H1 (cell line): Measurements from ENCODE around the gene CDH15. TPM values are rescaled to one million over a fixed set of nuclear protein-coding genes. Genes with fewer than 3 reads are reported as not detected.

Experiments used
- CTCF ChIA-PET: fragments of 300-600 bp; sonication (Branson Sonifier 250); formaldehyde crosslinking; loops from one replicate; lab custom pipeline; 2021; ENCODE audit not compliant: partially characterized antibody; lab: Charles Lee
- POLR2A ChIA-PET: fragments of 300-600 bp; sonication (Branson Sonifier 250); formaldehyde crosslinking; loops from one replicate; lab custom pipeline; 2021; ENCODE audit warnings: inconsistent platforms; ENCODE audit not compliant: partially characterized antibody; lab: Charles Lee
- DNase-seq, 2 experiments: peaks; one replicate each; pipeline versions ENCODE4 v3.0.0 to v3.0.0-alpha.2; 2010 to 2022; ENCODE audit warnings: low spot score in 2 of 2, low read depth in 1 of 2, mixed read lengths in 1 of 2
- FAIRE-seq: peaks from 2 replicates; lab custom pipeline; 2011; peaks lifted over from hg19 to GRCh38; lab: Jason Lieb, UNC
- H2AFZ ChIP-seq: 2 replicates; pipeline ENCODE4 v1.8.1; 2012; ENCODE audit warnings: low read length, inconsistent platforms
- H2AK5ac ChIP-seq: 2 replicates; pipeline ENCODE4 v1.6.1; 2013; ENCODE audit warnings: low read depth, low read length
- H2BK120ac ChIP-seq: replicated peaks from 2 replicates; pipeline ENCODE3; 2013; ENCODE audit warnings: low read depth, low read length, inconsistent platforms
- H2BK12ac ChIP-seq: 2 replicates; pipeline ENCODE4 v1.6.1; 2013; ENCODE audit warnings: low read depth, low read length
- H2BK15ac ChIP-seq: 2 replicates; pipeline ENCODE4 v1.6.1; 2013; ENCODE audit warnings: low read length
- H2BK20ac ChIP-seq: 2 replicates; pipeline ENCODE4 v1.6.1; 2013; ENCODE audit warnings: low read length
- H2BK5ac ChIP-seq: 2 replicates; pipeline ENCODE4 v1.6.1; 2013; ENCODE audit warnings: low read depth, low read length
- H3K14ac ChIP-seq: 2 replicates; pipeline ENCODE4 v1.6.1; 2013; ENCODE audit warnings: inconsistent platforms; ENCODE audit not compliant: insufficient read length
- H3K18ac ChIP-seq: 2 replicates; pipeline ENCODE4 v1.6.1; 2013; ENCODE audit warnings: low read length; ENCODE audit errors: extremely low read depth
- H3K23ac ChIP-seq: 2 replicates; pipeline ENCODE4 v1.6.1; 2013; ENCODE audit warnings: inconsistent platforms; ENCODE audit not compliant: insufficient read length
- H3K23me2 ChIP-seq: 2 replicates; pipeline ENCODE4 v1.6.1; 2013; ENCODE audit warnings: low read depth, low read length
- H3K27ac ChIP-seq: 2 replicates; pipeline ENCODE4 v1.6.1; 2011; ENCODE audit warnings: low read depth, low read length, inconsistent platforms
- H3K27me3 ChIP-seq, 4 experiments: replicated peaks in 1 of 4; 1 replicate in 1 of 4; 2 replicates in 3 of 4; pipeline versions ENCODE4 v1.6.1 to v1.8.1; 2011 to 2013; ENCODE audit warnings: low read length in 3 of 4, mild to moderate bottlenecking in 3 of 4, inconsistent platforms in 2 of 4, mixed read lengths in 2 of 4, moderate library complexity in 1 of 4; ENCODE audit not compliant: control insufficient read depth in 3 of 4, insufficient read depth in 3 of 4; ENCODE audit errors: extremely low read depth in 1 of 4
- H3K36me3 ChIP-seq, 4 experiments: 2 replicates each; pipeline versions ENCODE4 v1.6.1 to v1.8.1; 2011 to 2013; ENCODE audit warnings: mild to moderate bottlenecking in 4 of 4, low read length in 3 of 4, moderate library complexity in 2 of 4, control low read depth in 1 of 4, inconsistent platforms in 1 of 4; ENCODE audit not compliant: insufficient read depth in 4 of 4, control insufficient read depth in 2 of 4
- H3K4ac ChIP-seq: replicated peaks from 2 replicates; pipeline ENCODE3; 2013; ENCODE audit warnings: low read length, low read depth, mixed read lengths, inconsistent platforms; ENCODE audit not compliant: insufficient read length
- H3K4me1 ChIP-seq, 4 experiments: replicated peaks in 1 of 4; 1 replicate in 1 of 4; 2 replicates in 3 of 4; pipeline versions ENCODE4 v1.6.1 to v1.8.1; 2011 to 2013; ENCODE audit warnings: low read length in 3 of 4, inconsistent platforms in 2 of 4, mixed read lengths in 1 of 4; ENCODE audit not compliant: insufficient read depth in 4 of 4, control insufficient read depth in 3 of 4
- H3K4me2 ChIP-seq, 2 experiments: 2 replicates each; pipeline versions ENCODE4 v1.6.1 to v1.8.1; 2011 to 2013; ENCODE audit warnings: low read depth in 2 of 2, low read length in 2 of 2, control low read depth in 1 of 2, inconsistent platforms in 1 of 2, mild to moderate bottlenecking in 1 of 2; ENCODE audit not compliant: insufficient read depth in 1 of 2
- H3K4me3 ChIP-seq, 4 experiments: fragments of 200-600, 300-600 bp in 1 of 4; sonication (generic), shearing (Covaris generic), sonication (Bioruptor Twin) in 1 of 4; 2 replicates each; pipeline versions ENCODE4 v1.5.1 to v1.8.1; 2011 to 2016; ENCODE audit warnings: low read length in 4 of 4, low read depth in 3 of 4, control low read depth in 2 of 4, inconsistent platforms in 2 of 4, mild to moderate bottlenecking in 2 of 4, mixed read lengths in 1 of 4, moderate library complexity in 1 of 4; ENCODE audit not compliant: insufficient read depth in 2 of 4; ENCODE audit errors: extremely low read depth in 1 of 4
- H3K56ac ChIP-seq: replicated peaks from 2 replicates; pipeline ENCODE3; 2013; ENCODE audit warnings: low read depth, mild to moderate bottlenecking, mixed read lengths, low read length, inconsistent platforms; ENCODE audit not compliant: insufficient read length
- H3K79me1 ChIP-seq: 2 replicates; pipeline ENCODE4 v1.6.1; 2013; ENCODE audit warnings: low read depth, low read length, control low read depth
- H3K79me2 ChIP-seq, 2 experiments: 2 replicates each; pipeline versions ENCODE4 v1.6.1 to v1.8.1; 2012 to 2013; ENCODE audit warnings: low read length in 2 of 2, mild to moderate bottlenecking in 2 of 2, inconsistent platforms in 1 of 2; ENCODE audit not compliant: insufficient read depth in 2 of 2, control insufficient read depth in 1 of 2
- H3K9ac ChIP-seq, 4 experiments: replicated peaks in 1 of 4; 1 replicate in 1 of 4; 2 replicates in 3 of 4; pipeline versions ENCODE4 v1.6.1 to v1.8.1; 2011 to 2013; ENCODE audit warnings: low read depth in 3 of 4, low read length in 3 of 4, control low read depth in 2 of 4, mild to moderate bottlenecking in 2 of 4, moderate library complexity in 2 of 4, inconsistent platforms in 1 of 4; ENCODE audit errors: extremely low read depth in 1 of 4
- H3K9me3 ChIP-seq, 2 experiments: 2 replicates each; pipeline versions ENCODE4 v1.6.1 to v1.8.1; 2012 to 2013; ENCODE audit warnings: mild to moderate bottlenecking in 2 of 2, moderate library complexity in 2 of 2, control low read depth in 1 of 2, inconsistent platforms in 1 of 2, low read depth in 1 of 2, low read length in 1 of 2, mixed read lengths in 1 of 2; ENCODE audit not compliant: insufficient read depth in 2 of 2
- H4K20me1 ChIP-seq, 2 experiments: replicated peaks in 1 of 2; 2 replicates each; pipeline versions ENCODE3 to v1.8.1; 2011 to 2013; ENCODE audit warnings: inconsistent platforms in 2 of 2, low read length in 2 of 2, mild to moderate bottlenecking in 1 of 2; ENCODE audit not compliant: insufficient read depth in 2 of 2, control insufficient read depth in 1 of 2
- H4K5ac ChIP-seq: 2 replicates; pipeline ENCODE4 v1.6.1; 2013; ENCODE audit warnings: low read length, low read depth, mixed read lengths, inconsistent platforms; ENCODE audit not compliant: insufficient read length
- H4K8ac ChIP-seq: 2 replicates; pipeline ENCODE4 v1.8.0; 2013; ENCODE audit warnings: mild to moderate bottlenecking, moderate library complexity, low read length, inconsistent platforms; ENCODE audit not compliant: insufficient read depth; ENCODE audit errors: extremely low read depth
- H4K91ac ChIP-seq: replicated peaks from 2 replicates; pipeline ENCODE3; 2013; ENCODE audit warnings: low read length, mixed read lengths, inconsistent platforms; ENCODE audit not compliant: insufficient read length
- BCL11A ChIP-seq, 2 experiments: IDR thresholded peaks; one replicate each; pipeline ENCODE4 v1.6.1; 2011; ENCODE audit warnings: low read depth in 2 of 2, low read length in 2 of 2, mild to moderate bottlenecking in 2 of 2
- HDAC6 ChIP-seq: IDR thresholded peaks from one replicate; pipeline ENCODE4 v1.7.1; 2012; ENCODE audit warnings: low read depth, mild to moderate bottlenecking, inconsistent platforms, low read length, moderate library complexity
- JUN ChIP-seq: IDR thresholded peaks from 2 replicates; pipeline ENCODE4 v1.6.1; 2011; ENCODE audit warnings: low read depth, mild to moderate bottlenecking, improper control_type of control experiment, low read length
- NANOG ChIP-seq: IDR thresholded peaks from 2 replicates; pipeline ENCODE4 v1.6.1; 2011; ENCODE audit warnings: low read length, low read depth, mild to moderate bottlenecking, inconsistent platforms; ENCODE audit not compliant: insufficient read depth, poor library complexity, severe bottlenecking
- NRF1 ChIP-seq: IDR thresholded peaks from 2 replicates; pipeline ENCODE4 v1.6.1; 2011; ENCODE audit warnings: mild to moderate bottlenecking, low read depth, low read length, improper control_type of control experiment
- RFX5 ChIP-seq: IDR thresholded peaks from 2 replicates; pipeline ENCODE4 v1.6.1; 2011; ENCODE audit warnings: low read depth, low read length, improper control_type of control experiment, borderline replicate concordance
- SIRT6 ChIP-seq: IDR thresholded peaks from one replicate; pipeline ENCODE4 v1.7.1; 2012; ENCODE audit warnings: low read length, inconsistent platforms
- TEAD4 ChIP-seq: IDR thresholded peaks from 2 replicates; pipeline ENCODE4 v1.6.1; 2012; ENCODE audit warnings: low read depth, low read length, inconsistent platforms, mixed read lengths
- WGBS, 2 experiments: shearing (Covaris generic) in 1 of 2; methylation state at CpG; one replicate each; pipeline versions ENCODE4 v1.1.6 to v1.1.7; 2013 to 2015; ENCODE audit warnings: low lambda C conversion rate in 2 of 2, mixed read lengths in 2 of 2, inconsistent platforms in 1 of 2, low coverage in 1 of 2, missing lambda C conversion rate in 1 of 2; ENCODE audit not compliant: insufficient replicate concordance in 2 of 2, insufficient coverage in 1 of 2, insufficient read length in 1 of 2; ENCODE audit errors: extremely low coverage in 1 of 2, missing lambda C conversion rate in 1 of 2; 5-methylcytosine and 5-hydroxymethylcytosine counted together
- polyA plus RNA-seq, 7 experiments: library from polyadenylated mRNA; depleted of rRNA in 3 of 7; stranded (reverse) in 5 of 7; unstranded in 2 of 7; fragments of >200 nt in 5 of 7; fragments of 200-250 nt in 2 of 7; gene quantifications; 1 replicate in 5 of 7; 2 replicates in 1 of 7; 4 replicates in 1 of 7; pipeline versions ENCODE4 v1.2.1 to v1.2.3, GENCODE V29; 2011 to 2013; ENCODE audit warnings: missing spikeins in 2 of 7, mixed read lengths in 2 of 7
- total RNA-seq: library from RNA; stranded (reverse); fragmentation: NEBNext Ultra II Directional; extraction: Animal tissue kit (Norgen Biotek cat#: 25700); gene quantifications from 2 replicates; pipeline ENCODE4 v1.2.1, GENCODE V29; 2021

CDH15 gene
- total and polyA plus RNA-seq, 2 of the 8 experiments (the other 6 are each of a cell fraction or from before 2014, with no cell fraction given): 0.50 to 0.82 TPM

GRCh38 chr16:89139907-89140361 lies 31.6 kb upstream of the CDH15 start:
- POLR2A ChIA-PET: no interaction called here
- no peak overlapping the region for H2AK5ac ChIP-seq
- FAIRE-seq (no peak), DNase-seq (no peak)
- no peak overlapping the region for H2BK20ac ChIP-seq
- H4K20me1 ChIP-seq: peaks cover 2 to 9% of the 10 kb centered on the region in 2 experiments
- CTCF ChIA-PET: interaction anchor here (0.9 to 1.2 kb wide), 2 partner anchors 8 to 28 kb away, joined by 3 read pairs; no protein-coding TSS in a partner anchor
- no peaks in the 10 kb centered on the region for H3K4me1 ChIP-seq
- no peaks in the 10 kb centered on the region for H3K79me1 ChIP-seq
- H3K27ac ChIP-seq: no peak overlapping the region
- no peak overlapping the region for H3K9ac ChIP-seq
- no peak overlapping the region for H2BK15ac ChIP-seq
- no peak overlapping the region for H2BK120ac ChIP-seq
- no peak overlapping the region for H4K91ac ChIP-seq
- WGBS, 2 experiments: 88% methylated on average over 12 of the region's 12 CpGs; no CpG with 5 or more reads in 1 of the 2 experiments
- H3K14ac ChIP-seq: no peak overlapping the region
- no peaks in the 10 kb centered on the region for H3K9me3 ChIP-seq
- no peak overlapping the region for H2AFZ ChIP-seq
- H3K4ac ChIP-seq: no peak overlapping the region
- no peaks in the 10 kb centered on the region; a peak in 1 of 7 replicates for H3K27me3 ChIP-seq
- no peak overlapping the region for H3K23ac ChIP-seq
- H4K8ac ChIP-seq: no peak overlapping the region
- H3K4me2 ChIP-seq: no peak overlapping the region
- no peak overlapping the region for H2BK12ac ChIP-seq
- H3K18ac ChIP-seq: no peak overlapping the region
- no peak overlapping the region for H3K4me3 ChIP-seq
- H2BK5ac ChIP-seq: no peak overlapping the region
- H3K79me2 ChIP-seq: no peaks in the 10 kb centered on the region
- TF ChIP-seq HDAC6 (no peak), NRF1 (no peak), BCL11A (IDR thresholded peaks at IDR 0.05; ENCODE audit: low read depth in 2 of 2, low read length in 2 of 2) (no peak), NANOG (no peak), RFX5 (no peak), SIRT6 (no peak), TEAD4 (no peak), JUN (no peak)
- no peaks in the 10 kb centered on the region for H3K23me2 ChIP-seq
- peaks cover 0 to 4% (median 0%) of the 10 kb centered on the region in 4 experiments; a peak in 3 of 8 replicates for H3K36me3 ChIP-seq
- no peak overlapping the region for H4K5ac ChIP-seq
- H3K56ac ChIP-seq: no peak overlapping the region
